DMS53 (cell line): Measurements from ENCODE around the gene NFXL1.

Experiments used
- DNase-seq: peaks from one replicate; lab custom pipeline; 2025; lab: John Stamatoyannopoulos, UW

Gene NFXL1

DNA sequence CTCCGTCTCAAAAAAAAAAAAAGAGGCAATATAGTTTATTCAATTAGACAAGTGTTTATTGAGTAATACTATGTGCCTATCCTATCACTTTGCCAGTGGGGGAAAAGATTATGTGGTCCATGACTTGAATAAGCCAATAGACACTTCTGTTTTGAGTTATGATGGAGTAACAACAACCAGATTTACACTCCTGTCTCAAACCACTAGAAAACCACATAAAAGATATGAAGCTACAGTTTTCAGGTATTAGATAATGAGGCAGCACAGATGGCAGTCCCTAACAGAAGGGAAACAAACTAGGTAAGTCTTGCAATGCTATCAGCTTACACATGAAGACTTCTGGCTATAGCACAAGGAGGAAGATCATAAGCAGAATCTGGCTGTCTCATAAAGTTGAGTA is 22.5 kb downstream of the NFXL1 start:
- no peak for DNase-seq

DNA sequence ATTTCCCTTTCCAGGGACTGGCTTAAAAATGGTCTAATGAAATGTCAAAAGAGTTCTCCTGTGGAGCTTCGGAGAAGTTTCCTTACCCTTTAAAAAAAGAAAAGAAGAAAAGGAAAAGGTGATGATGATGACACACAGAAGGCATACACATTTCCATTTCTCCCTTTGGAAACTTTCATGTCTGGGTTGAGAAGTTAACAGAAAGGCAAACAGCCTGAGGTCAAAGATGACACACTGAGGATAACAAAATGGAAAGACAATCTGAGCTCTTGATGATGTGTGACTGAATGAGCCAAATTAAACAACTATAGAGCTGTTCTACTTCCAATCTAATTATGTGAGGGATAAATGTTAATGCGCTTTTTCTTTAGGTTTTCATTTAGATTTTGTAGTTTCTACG is 32.2 kb downstream of the NFXL1 start:
- no peak for DNase-seq

DNA sequence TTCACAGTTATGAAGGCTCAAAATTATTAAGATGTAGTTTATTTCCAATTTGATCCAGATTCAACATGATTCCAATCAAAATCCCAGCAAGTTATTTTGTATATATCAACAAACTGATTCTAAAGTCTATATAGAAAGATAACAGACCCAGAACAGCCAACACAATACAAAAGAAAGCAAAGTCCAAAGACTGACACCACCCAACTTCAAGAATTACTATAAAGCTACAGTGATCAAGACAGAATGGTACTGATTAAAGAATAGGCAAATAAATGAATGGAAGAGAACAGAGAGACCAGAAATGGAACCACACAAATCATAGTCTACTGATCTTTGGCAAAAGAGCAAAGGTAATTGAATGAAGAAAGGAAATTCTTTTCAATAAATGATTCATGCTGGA is 34.9 kb downstream of the NFXL1 start:
- no peak for DNase-seq

DNA sequence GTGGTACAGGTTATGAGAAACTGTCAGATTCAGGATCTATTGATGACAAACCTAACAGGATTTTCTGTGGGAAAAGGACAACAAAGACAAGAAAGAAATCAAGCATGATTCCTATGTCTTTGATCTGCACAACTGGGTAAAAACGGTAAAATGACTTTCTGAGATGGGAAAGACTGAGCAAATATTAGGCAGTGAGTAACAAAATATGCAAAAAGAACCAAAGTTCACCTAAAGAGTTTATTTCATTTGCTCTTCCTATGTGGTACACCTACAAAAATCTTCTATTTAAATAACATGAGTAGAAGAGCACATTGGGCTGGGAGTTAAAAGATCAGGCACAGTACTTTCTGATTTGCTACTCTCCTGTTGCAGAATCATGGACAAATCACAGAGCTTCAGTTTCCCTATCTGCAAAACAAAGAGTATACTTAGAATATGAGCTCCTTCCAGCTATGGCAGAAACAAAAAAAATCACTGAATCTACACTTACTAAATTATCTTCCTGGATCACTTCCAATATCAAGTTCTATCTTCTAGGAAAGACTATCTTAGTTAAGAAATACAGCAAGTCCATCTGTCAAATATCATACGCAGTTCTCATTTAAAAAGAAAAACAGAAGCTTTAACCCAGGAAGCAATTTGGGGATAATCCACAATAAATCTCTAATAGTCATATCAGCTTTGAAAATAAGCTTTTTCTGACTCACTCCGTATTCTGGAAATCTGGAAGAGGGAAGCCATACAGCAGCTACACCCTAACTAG is 37.4 kb downstream of the NFXL1 start:
- DNase-seq, result no peak

DNA sequence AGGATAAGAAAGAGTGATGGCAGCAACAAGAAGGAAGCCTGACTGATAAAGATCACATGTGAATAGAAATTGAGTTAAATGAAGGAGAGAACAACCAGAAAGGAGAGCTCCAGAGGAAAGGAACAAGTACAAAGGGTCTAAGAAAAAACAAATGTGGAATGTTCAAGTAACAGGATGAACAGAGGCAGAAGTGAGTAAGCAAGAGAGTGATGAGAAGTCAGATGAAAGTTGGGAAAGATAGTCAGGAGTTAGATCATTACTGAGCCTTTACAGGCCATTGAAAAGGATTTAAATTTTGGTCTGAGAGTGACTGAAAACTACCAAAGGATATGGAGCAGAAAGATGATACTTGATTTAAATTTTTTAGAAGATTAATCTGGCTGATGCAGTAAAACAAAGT is 38.1 kb downstream of the NFXL1 start:
- no peak for DNase-seq

DNA sequence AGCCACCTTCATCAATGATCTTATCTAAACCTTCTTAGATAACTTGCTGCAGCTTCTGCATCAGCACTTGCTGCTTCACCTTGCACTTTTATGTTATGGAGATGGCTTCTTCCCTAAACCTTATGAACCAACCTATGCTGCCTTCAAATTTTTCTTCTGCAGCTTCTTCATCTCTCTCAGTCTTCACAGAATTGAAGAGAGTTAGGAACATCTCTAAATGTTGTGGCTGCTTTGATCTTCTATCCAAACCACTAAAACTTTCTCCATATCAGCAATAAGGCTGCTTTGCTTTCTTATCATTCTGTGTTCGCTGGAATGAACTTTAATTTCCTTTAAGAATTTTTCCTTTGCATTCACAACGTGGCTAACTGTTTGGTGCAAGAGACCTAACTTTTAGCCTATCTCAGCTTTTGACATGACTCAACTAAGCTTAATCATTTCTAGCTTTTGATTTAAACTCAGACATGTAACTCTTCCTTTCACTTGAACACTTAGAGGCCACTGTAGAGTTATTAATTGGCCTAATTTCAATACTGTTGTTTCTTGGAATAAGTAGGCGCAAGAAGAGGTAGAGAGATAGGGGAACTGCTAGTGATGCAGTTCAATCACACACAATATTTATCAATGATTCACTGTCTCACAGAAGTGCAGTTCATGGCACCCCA is 40.4 kb downstream of the NFXL1 start:
- no peak for DNase-seq

DNA sequence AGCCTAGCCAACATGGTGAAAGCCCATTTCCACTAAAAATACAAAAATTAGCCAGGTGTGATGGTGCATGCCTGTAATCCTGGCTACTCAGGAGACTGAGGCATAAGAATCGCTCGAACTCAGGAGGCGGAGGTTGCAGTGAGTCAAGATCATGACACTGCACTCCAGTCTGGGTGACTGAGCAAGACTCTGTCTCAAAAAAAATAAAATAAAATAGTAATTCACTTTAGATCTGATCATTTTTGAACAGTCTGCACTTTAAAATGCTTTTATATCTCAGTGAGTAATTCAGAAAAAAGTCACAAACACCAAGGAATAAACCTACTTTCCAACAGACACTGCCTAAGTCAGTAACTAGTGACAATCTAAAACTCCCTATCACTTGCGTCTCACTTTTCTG is 50.9 kb downstream of the NFXL1 start:
- no peak for DNase-seq

DNA sequence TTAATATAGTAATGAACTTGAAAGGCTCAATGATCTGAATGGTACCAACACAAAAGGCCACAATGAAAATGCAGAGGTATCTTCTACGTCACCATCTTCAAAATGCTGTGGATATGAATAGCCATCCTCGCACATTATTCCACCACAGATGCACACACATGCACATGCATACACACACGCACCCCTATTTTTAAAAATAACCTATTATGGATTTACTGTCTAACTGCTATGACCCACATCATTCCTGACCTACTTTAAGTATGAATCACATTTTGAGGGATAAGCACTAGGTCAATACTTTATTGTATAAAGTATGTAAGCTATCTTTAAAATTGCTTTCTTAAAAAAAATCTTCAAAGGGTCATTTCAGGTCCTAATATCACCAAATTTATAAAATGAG is 52.1 kb downstream of the NFXL1 start:
- DNase-seq, result no peak

DNA sequence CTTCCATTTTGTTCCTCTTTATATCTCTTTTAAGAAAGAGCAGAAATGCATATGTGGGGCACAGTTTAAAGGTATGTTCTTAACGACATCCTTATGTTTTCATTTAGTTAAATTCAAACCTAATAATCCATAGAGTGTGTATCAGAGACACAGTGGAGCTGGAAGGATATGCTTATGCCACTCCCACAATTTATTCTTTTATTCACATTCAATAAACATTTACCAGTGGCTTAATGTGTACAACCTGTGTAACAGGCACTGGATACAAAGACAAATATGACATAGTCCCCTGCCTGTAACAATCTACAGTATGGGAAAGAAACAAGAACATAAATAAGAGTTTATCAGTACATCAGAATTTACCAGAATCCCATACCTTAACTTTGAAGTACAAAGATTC is 54.1 kb downstream of the NFXL1 start:
- DNase-seq, result no peak

DNA sequence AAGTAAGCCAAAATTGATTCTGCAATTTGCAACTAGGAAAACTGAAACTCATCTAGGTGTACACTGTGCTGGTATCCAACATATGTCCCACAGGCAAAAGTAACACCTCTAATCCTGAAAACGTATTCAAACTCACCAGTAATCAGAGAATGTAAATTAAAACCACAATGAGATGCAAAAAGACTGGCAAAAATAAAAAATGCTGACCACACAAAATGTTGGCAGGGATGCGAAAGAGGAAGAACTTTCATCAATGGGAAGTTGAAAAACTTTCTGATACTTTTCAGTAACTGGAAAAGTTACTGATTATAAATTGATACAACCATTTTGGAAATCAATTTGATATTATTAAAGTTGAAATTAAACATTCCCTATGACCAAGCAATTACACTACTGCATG is 56.4 kb downstream of the NFXL1 start:
- no peak for DNase-seq

DNA sequence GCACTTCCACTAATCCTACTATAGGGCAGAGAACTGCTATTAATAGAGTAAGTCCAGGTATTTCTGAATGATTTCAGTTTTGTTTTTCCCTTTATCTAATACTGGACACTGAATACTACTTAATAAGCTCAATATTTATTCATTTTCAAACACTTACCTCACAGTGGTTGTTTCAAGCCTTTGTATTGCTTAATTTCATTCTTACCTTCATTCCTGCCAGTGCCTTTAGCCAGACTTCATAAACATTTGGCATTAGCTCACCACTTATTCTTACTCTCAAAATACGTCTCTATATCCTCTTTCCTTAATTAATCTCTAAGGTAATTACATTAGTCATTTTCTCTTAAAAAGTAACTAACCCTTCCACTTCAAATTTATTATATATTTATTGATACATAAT is 57.7 kb downstream of the NFXL1 start:
- DNase-seq, result no peak

DNA sequence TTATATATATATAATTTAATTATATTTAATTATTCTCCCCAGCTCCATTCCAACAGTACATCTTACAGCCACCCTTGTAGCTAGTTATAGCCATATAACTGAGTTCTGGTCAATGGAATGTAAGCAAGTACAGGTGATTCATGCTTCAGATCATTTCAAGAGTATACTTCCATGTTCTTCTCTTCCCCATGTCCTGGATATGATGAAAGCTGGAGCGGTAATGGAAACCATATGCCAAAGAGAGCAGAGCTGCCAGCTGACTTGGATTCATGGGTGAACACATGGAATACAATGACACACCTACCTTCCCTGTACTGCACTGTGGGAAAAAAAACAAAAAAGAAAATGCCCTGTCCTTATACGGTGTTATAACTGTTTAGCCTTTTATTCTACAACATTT is 59.0 kb downstream of the NFXL1 start:
- DNase-seq, result no peak

DNA sequence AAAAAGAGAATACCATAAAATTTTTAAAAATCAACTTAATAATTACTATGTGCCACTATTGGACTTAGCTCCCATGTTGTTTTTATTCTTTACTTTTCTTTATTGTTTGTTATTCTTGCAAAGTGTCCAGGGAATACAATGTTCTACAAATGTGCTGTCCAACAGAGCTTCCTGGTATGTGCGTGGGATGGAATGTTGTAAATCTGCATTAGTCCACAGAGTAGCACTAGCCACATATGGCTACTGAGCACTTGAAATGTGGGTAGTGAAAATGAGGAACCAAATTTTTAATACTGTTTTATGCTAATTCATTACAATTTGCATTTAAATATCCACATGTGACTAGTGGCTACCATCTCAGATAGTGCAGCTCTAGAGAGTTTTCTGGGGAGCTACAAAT is 62.2 kb downstream of the NFXL1 start:
- DNase-seq, result no peak

DNA sequence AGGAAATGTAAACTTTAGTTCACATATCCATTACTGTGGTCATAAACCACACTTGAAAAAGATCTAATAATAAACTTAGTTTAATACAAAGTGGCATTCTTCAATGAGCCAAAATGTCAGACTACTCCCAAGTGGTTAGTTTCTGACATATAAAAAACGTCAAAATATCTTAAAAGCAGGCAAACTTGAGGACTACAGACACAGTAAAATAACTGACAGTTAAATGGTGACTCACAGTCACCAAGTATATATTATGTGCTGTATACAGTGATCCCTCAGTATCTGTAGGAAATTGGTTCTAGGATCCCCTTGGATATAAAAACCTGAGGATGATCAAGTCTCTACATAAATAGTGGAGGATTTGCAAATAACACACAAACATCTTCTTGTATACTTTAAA is 64.9 kb downstream of the NFXL1 start:
- DNase-seq, result no peak

DNA sequence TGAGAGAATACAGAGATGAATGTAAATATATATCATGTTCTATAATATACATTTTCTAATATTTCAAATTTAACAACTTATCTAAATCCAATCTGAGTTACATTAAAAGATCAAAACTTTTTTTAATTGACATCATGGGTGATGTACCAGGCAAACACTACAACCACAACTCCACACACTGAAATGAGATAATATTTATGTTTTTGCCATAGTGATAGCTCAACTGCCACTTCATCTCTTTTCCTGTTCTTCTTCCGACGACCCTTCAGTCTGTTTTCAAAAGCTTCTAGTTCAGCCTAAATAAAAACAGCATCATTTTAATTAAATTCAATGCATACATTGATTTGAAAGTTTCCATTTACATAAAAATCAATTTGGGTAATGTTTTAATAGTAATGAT is 66.3 kb downstream of the NFXL1 start:
- no peak for DNase-seq

DNA sequence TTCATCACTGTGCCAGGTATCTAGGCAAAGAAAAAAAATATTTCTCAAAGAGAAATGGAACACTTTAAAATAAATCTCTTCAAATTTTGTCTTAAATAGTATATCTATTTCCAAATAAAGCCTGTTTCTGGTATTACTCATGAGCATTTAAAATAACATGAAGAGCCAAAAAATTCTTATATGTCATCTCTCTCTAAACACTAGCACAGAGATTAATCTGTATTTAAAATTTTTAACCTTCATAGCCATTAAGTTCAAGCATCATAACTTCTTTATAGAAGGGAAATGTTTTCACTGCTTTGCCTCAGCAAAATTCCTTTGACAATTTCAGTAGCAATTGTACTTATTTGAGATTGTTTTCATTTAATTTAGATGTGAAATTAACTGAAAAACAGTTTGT is 71.4 kb downstream of the NFXL1 start:
- no peak for DNase-seq

DNA sequence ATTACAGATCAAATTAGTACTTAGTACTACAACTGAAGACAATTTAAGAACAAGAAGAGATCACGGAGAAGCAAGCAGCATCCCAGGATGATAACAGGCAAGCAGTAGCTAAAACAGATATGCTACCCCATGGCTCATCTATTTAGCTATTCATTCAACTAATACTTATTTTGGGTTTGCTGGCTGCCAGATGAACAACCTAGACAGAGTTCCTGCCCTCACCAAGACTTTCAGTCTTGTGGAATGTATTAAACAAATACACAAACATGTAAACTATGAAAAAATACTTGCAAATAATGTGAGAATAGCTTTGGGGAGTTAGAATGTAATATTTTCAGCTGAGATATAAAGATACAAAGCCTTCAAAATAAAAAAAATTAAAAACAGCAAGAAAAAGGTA is 74.1 kb downstream of the NFXL1 start:
- DNase-seq, result no peak

DNA sequence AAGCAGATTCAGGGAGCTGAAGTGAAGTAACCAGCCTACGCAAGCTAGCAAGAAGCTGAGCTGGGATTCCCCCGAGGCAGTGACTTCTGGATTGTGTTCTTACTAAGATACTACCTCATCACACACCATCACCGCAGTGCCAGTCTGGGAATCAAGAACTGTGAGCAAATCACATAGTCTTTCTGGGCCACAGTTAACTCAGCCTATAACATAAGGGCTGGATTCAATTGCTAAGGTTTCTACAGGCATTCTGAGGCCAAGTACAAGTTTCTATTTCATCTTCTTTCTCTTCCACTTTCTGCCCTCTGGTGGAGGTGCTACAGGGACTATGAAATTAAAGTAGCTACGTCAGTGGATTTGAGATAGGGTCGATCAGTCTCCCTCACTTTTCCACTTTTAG is 75.1 kb downstream of the NFXL1 start:
- peak; percentile 65 for DNase-seq

DNA sequence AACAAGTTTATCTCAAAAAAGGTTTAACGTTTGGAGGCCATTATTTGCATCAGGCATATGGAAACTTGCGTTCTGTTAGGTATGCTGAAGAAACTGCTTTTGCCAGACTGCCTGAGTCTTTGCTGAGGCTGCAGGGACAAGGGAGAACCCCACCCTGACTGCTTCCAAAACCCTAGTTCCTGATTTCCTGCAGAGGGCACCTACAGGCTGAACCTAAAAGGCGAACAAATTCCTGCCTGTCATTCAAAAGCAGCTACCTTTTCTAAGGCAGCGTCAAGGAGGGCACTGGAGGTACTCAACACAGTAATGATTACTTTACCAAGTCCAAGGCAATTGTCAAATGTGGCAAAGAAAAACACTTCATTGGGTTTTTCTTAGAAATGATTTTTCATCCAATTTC is 75.9 kb downstream of the NFXL1 start:
- DNase-seq, result peak; percentile 27

DNA sequence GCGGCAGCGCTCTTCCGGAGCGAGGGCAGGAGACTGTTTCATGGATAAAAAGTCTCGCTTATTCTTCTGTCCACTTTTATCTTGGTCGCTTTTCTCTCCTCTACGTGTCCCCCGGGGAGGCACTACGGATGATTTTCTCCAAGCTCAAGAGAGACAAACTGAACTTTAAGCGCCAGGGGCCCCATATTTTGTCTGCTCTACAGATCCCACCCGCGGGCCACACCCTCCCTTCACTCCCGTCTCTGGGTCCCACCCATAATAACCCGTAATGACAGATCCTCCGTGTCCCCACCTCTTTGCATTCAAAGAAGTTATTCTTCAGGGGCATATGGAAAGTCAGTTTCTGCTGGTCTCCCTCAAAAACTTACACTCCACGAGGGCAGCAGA is 76.5 kb downstream of the NFXL1 start, which contains the start of gene CORIN:
TSS of gene CORIN (minus strand) at position 160 of the 387 bp plus-strand sequence. CDS start at position 42, 118 bp downstream.
- DNase-seq, result no peak

DNA sequence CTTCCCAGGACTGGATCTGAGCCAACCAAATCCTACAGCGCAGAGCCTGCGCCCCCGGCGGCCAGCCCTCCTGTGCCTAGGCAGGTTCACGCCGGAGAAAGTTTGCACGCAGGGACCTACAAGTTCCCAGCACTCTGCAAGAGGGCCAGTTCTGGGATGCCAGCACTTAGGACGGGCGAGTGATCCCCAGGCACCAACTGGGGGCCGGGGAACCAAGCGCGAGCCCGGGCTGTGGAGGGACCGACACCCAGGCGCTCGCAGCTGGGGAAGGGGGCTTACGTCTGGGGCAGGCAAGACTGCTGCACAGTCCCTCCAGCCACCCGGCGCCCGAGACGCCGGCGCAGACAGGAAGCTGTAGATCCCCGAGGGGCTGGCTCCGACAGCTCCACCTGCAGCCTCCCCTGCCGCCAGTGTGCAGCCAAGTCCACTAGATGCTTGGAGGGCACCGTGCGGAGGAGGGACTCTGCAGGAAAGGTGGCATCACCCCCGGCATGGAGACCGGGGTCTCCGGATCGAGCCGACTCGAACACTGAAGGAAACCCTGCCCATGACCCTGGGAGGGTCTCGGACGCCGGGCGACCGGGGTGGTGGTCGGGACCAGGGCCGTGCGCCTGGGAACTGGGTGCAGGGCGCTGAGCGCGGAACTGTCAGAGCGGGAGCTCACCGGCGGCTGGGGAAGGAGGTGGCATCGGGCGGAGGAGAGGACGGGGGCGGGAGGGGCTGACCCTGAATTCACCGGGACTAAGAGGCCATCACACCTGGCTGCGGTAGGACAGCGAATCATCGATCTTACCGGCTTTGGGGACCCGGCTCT is 77.1 kb downstream of the NFXL1 start:
- peak; percentile 88 for DNase-seq

DNA sequence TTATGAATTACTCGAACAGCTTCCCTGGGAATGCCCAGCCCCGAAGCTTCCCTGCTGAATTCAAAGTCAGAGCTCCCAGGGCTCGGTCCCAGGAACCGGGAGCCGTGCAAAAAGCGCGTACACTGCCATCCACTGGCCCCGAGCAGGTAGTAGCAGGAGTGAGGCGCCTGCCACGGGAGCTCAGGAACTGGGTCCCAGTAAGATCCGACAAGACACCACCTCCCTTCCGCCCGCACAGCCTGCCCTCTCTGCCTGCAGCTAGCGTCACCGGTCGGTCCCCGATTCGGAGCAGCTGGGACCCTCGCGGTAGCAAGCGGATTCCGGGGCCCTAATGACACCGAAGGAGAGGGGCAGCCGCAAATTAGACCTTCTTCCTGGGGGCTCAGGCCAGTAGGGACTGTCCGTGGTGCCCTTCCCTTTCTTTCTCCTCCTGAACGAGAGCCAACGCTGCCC is 77.7 kb downstream of the NFXL1 start:
- peak; percentile 97 for DNase-seq

DNA sequence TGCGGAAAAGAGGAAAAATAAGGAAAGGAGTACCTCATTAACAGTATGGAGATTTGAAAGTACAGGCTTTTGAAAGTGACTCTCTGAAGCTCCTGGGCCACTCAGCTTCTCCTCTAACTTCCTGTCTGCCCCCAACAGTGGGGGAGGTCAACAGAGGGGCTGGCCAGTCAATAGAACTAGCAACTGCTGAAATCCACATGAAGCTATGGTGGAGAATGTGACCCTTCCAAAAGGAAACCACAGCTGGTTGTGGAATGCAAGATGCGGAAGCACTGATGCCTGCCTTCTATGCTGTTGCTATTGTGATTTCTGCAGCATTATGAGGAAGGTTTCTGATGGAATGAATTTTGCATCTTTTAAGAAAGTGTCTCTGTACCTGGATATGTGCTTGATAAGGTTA is 78.9 kb downstream of the NFXL1 start:
- DNase-seq, result no peak
